T-helper 9 cell (primary cell): ENCODE data around the gene KRTAP12-3.
A peak's percentile ranks its signal among the peaks of the same experiment; 100 is the strongest.
"Not testable (repeated sequence)": the region's sequence is repeated elsewhere in the genome, so short reads cannot be mapped to it uniquely, and the experiment has no call there.

Experiments used
- DNase-seq: peaks from one replicate; pipeline ENCODE4 v3.0.0-alpha.2; 2020

KRTAP12-3 gene

DNA sequence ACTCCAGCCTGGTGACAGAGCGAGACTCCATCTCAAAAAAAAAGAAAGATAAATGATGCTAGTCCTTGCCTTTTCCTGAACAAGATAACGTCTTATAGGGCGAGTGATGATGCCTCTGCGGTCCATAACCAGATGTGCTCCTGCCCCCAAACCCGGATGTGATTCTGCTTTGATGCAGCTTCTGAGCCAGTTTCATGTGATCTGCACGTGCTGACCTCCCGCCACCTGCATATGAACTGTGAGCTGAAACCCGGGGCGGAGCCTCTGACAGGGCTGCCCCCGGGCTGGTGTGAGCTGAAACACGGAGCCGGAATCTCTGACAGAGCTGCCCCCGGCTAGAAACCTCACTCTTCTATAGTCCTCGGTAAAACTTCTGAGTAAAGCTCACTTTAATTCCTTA lies 4.6 kb upstream of the KRTAP12-3 start:
- DNase-seq: no peak

DNA sequence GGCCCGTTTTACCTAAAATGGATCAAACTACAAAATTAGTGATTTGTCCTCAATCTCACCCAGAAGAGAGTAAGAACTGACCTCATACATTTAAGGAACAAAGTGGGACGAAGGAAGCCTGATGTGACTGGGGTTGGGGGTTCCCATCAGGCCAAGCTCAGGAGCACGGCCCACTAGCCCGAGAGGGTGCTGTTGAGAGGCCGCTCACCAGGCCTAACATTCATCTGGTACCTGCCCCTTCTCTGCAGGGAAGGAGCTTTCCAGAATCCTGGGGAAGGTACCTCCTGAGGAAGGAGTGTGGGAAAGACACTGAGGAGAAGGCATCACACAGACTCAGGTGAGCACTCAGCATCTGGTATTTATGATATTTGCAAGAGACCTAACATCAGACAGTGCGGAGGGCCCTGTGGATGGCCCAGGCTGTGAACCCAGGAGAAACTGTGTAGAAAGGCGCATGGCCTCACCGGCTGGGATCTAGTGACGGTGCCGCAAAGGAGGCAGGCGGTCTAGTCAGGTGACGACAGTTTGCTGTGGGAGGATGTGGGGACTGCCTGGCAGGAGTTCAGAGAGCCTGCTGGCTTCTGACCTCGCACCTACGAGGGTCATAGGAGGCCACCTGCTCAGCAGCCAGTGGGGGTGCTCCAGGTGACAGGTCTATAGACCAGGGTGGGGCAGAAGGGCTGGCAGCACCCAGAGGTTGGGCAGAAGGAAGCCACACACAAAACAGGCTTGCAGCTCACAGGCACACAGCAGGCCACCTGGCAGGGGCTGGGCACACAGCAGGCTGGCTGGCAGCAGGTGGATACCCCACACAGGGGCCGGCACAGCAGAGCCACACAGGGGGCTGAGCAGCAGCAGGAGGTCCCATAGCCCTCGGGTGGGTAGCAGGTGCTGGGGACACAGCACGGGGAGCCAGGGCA lies 3.8 kb upstream of the KRTAP12-3 start:
- DNase-seq: peak; percentile 62

DNA sequence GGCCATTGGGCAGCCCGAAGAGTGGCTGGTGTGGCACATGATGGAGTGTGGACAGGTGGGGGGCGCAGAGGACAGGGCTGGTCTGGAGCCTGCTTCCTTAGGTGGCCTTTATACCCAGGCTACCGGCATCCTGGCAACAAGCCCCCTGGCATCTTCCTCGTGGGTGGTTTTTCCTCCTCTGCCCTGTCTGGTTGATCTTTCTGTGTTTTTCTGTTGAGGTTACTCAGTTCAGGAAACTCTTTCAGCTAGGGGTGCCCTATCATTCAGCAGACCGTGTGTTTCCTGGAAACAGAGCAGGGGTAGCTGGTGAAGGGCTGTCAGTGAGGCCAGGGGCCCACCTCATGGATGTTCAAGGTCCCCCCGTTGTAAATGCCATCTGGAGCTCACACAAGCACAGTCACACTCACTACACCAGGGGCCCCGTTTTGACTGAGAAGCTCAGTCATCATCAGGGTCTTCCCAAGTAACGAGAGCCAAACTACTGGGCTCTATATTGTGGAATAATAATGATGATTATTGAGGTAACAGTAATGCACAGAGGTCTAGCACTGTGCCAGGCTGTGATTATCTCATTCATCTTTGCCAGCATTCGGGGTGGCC lies 3.1 kb upstream of the KRTAP12-3 start, which contains the start of gene KRTAP12-4:
Gene KRTAP12-4 (minus strand): TSS at position 84 of the 600 bp plus-strand sequence. CDS start 45 bp downstream, at position 39.
- DNase-seq: no peak

DNA sequence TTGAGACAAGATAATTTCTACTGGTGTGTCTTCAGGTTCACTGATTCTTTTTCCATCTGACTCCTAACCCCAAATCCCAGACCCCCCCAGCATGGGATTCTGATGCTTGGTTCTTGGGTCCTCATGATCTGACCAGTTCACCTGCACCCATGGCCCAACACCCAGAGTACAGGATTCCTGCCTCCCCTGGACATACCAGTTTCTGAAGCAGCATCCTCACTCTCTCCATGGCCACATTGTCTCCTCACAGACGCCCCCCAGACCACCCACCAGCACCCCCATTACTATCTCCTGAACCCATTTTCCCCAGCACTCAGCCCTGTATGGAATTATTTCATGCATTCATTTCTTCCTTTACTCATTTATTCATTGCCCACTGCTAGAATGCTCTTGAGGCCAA lies 864 bp upstream of the KRTAP12-3 start:
- DNase-seq: no peak

DNA sequence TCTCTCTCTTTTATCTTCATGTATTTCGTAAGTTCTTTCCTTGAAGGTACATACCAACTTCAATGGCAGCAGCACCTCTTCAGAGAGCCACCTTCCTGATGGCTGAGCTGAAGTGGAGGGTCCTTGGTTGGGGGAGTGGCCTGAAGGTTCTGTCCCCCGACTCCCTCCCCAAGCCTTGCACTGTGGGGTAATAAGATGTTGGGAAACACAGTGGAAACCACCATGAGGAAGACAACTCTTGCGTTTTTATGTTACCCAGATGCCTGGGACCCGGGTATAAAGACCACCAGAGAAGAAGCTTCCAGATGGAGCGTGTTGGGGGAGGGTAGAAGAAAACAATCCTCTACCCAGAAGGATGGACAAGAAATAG lies 794 bp downstream of the KRTAP12-3 start:
- no peak for DNase-seq

DNA sequence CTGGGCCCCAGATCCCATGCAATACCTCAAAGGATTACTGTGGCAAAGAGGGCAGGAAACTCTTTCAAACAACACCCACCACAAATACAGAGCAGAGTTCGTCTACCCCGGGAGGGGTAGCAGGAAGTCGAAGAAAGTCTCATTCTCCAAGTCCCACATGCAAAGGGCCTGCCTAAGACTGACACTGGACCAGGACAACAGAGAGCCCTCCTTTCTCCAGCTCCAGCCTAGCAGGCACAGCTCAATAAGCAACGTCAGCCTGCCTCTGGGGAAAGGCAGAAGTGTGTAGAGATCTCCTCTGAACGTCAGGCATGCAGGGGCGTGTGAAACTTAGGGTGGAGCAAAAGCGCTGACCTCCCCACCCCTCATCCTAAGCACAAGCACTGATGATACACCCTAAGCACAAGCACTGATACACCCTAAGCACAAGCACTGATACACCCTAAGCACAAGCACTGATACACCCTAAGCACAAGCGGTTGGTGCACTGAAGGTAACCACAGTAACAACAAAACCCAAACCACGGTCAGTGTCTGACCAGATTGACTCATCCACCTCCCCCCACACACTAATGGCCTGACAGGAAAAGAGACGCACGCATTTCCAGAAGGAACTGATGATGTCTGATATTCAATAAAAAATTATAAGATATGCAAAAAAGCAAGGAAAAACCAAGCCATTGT lies 1.3 kb downstream of the KRTAP12-3 start:
- DNase-seq: no peak

DNA sequence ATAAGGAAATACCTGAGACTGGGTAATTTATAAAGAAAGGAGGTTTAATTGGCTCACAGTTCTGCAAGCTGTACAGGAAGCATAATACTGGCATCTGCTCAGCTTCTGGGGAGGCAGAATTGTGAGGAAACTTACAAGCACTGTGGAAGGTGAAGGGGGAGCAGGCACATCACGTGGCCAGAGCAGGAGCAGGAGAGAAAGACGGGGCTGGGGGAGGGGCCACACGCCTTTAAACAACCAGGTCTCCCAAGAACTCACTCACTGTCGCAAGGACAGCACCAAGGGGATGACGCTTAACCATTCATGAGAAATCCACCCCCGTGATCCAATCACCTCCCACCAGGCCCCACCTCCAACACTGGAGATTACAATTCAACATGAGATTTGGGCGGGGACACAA lies 3.8 kb downstream of the KRTAP12-3 start:
- DNase-seq: not testable (repeated sequence)

DNA sequence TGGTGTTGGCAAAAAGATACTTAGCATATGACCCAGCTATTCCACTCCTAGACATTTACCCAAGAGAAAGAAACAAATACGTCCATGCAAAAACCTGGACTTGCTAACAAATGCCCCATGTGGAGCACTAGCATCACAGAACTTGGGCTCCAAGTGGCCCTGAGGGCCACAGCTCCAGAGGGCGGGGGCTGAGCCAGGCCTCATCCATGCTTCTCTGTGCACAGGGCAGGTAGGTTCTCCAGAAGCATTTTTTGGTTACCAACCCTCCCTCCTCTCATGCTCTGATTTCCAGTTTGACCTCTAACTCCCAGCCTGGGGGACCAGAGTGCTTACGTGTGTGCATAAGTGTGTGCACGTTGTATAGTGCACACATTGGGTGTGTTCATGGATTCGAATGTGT lies 7.0 kb downstream of the KRTAP12-3 start:
- no peak for DNase-seq

DNA sequence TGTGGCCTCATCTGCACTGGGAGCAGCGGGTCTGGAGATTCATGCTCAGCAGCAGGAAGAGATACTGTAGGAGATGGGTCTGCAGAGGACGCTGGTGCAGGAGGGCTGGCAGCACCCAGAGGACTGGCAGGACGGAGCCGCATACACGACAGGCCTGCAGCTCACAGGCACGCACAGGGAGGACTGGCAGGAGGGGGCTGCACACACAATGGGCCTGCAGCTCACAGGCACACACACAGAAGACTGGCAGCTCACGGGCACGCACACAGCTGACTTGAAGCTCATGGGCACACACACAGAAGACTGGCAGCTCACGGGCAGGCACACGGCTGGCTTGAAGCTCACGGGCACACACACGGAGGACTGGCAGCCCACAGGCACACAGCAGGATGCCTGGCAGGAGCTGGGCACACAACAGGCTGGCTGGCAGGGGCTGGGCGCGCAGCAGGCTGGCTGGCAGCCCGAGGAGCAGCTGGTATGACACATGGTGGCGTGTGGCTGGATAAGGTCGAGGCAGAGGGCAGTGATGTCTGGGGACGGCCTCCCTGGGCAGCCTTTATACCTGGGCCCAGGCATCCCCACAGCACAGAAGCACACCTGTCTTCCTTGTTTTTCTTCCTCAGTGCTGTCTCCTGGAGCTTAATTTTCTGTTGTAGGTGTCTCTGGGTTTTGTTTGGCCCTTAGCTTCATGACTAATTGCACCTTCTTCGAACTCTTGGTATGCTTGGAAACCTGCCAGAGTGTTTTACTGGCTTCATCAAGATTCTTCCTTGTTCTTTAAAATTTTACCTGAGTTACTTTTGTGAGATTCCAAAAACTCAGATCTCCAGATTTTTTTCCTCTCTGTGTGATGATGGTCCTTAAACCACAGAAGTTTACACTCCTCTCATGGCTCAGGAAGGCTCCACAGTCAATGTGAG lies 8.9 kb downstream of the KRTAP12-3 start, which contains the start of gene KRTAP12-2:
Gene KRTAP12-2 (minus strand): TSS at position 527 of the 920 bp plus-strand sequence. CDS start 41 bp downstream, at position 486.
- no peak for DNase-seq

DNA sequence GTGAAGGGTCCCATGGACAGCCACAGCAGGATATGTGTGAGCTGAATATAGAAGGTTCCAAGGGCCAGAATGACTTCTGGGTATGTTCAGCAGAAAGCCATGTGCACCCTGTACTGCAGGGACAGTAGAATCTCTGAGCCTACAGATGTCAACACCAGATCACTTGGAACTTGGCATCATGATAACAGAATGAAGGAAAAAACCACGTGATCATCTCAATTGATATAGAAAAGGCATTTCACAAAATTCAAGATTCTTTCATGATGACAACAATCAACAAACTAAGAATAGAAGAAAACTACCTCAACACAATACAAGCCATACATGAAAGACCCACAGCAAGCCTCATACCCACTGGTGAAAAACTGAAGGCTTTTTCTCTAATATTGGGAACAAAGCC lies 9.9 kb downstream of the KRTAP12-3 start:
- DNase-seq: no peak

DNA sequence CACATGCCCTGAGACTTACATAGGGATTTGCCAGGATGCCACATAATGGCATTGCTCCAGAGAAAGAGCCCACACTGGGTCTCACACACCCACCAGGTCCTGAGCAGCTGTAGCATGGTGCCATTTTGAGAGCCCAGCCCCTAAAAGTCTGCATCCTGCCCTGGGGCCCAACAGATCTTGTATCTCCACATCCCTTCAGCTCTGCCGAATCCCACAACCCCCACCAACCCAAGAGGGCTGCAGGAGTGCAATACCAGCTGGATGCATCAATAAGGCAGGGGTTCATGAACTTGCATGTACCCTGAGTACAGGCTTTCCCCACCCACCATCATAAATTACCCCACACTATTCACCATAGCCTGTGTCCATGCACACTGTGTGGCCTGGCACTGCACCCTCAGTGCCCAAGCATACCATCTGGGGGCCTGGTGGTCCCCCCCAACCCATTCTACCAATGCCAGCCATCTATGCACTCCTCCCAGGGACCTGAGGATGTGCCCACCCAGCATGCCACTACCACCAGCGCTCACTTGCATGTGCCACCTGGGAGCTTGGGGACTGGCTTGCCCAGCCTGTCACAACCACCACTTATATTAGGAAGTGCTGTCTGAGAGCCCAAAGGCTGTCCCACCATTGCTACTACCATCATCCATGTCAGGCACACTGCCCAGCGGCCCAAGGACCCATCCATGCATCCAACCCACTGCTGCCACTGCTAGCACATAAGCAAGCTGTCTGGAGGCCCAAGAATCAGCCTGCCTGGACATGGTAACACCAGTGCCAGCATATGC lies 13.1 kb downstream of the KRTAP12-3 start:
- DNase-seq: no peak

DNA sequence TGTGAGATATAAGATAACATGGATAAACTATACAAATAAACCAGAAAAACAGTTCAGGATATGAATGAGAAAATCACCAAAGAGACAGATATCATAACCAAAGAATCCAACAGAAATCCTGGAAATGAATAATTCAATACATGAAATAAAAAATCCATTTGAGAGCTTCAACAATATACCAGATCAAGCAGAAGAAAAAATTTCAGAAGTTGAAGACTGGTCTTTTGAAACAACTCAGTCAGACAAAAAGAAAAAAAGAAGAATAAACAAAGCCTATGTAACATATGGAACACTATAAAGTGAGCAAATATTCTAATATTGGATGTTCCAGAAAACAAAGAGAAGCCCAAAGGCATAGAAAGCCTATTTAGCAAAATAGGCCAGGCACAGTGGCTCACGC lies 14.2 kb downstream of the KRTAP12-3 start:
- DNase-seq: no peak

DNA sequence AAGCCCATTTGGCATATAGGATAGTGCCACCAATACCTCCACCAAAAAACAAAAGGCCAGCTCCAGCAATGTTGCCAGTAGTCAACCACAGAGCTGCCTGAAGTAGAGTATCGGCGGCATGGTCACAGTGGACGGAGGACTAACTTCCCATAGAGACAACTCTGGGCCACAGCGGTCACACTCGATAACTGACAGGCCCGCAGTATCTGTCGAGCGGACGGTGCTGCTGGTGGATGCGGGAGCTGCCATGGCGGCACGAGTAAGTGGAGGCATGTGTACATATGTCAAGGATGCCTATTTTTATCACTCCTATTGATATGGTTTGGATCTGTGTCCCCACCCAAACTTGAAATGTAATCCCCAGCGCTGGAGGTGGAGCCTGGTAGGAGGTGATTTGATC lies 20.1 kb downstream of the KRTAP12-3 start:
- no peak for DNase-seq

DNA sequence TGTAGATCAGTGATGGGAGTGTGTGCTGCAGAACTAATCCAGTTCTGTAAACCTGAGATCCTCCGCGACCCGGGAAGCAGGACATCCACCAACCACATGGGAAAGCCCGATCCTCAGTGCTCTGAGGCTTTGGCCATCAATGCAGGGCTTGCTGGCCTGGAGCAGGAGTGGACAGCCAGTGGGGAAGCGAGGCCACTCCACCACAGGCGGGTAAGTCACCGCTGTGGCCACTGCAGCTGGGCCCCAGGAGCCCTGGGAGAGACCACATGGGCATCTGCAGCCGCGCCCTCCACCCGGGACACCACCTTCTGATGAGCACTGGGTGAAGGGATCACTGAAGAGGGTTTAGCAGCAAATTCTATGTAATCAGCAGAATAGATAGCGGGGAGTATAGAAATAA lies 23.4 kb downstream of the KRTAP12-3 start:
- DNase-seq: no peak

DNA sequence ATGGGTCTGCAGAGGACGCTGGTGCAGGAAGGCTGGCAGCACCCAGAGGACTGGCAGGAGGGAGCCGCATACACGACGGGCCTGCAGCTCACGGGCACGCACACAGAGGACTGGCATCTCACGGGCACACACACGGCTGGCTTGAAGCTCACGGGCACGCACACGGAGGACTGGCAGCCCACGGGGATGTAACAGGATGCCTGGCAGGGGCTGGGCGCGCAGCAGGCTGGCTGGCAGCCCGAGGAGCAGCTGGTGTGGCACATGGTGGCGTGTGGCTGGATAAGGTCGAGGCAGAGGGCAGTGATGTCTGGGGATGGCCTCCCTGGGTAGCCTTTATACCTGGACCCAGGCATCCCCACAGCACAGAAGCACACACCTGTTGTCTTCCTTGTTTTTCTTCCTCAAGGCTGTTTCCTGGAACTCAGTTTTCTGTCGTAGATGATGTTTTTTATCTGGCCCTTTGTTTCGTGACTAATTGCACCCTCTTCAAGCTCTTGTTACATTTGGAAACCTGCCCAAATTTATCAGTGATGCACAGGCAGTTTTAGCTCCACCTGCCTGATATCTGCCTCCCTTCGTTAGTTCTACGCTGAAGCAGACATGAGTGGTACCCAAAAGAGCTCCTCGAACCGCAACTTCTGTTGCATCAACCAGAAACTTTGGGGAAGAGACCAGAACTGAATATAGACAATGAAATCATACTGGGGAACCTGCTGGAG lies 24.3 kb downstream of the KRTAP12-3 start, which contains the start of gene KRTAP12-1:
Gene KRTAP12-1 (minus strand): TSS at position 303 of the 719 bp plus-strand sequence. CDS start 40 bp downstream, at position 263.
- DNase-seq: no peak

DNA sequence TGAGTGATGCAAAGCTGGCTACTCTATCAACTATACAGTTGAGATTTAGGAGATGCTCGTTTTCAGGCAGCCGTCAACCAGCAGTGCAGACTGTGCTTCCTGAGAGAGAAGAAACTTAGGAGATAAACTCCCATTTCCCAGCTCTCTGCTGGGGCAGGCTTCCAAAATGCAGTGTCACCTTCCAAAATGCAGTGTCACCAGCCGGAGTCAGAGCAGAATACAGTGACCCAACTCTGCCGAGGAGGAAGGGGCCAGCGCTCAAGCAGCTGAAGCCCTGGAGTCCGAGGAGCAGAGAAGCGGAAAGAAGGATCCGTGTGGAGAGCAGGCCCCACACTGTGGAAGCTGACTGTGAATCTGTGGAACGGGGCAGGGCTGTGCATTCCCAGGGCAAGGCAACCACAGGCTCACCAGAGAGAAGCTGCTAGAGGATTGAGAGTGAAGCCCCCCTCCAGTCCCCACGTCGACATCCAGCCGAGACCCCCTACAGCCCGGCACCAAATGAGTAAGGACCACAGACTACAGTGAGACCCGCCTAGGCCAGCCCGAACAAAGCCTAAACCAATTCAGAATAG lies 24.9 kb downstream of the KRTAP12-3 start:
- DNase-seq: no peak

DNA sequence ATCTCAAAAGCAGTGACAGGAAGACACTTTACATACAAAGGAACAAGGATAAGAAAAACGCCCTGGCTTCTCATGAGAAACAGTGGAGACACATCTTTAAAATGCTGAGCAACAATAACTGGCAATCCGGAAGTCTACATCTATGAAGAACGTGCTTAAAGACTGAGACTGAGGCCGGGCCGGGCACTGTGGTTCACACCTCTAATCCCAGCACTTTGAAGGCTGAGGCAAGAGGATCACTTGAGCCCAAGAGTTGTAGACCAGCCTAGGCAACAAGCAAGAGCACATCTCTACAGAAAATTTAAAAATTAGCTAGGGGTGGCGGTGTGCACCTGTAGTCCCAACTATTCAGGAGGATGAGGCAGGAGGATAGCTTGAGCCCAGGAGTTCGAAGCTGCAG lies 26.3 kb downstream of the KRTAP12-3 start:
- no peak for DNase-seq

DNA sequence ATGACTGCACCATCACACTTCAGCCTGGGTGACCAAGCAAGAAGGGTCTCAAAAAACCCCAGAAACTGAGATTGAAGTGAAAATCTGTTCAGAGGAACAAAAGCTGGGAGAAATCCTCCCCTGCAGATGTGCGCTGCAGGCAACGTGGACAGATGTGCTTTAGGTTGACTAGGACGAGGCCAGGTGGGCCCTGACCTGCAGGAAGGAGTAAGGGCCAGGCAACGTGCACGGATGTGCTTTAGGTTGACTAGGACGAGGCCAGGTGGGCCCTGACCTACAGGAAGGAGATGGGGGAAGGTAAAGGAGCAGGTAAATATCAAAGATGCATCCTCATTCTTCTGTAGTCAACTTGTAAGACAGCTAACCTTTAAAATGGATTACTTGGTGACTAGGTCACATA lies 26.8 kb downstream of the KRTAP12-3 start:
- no peak for DNase-seq

DNA sequence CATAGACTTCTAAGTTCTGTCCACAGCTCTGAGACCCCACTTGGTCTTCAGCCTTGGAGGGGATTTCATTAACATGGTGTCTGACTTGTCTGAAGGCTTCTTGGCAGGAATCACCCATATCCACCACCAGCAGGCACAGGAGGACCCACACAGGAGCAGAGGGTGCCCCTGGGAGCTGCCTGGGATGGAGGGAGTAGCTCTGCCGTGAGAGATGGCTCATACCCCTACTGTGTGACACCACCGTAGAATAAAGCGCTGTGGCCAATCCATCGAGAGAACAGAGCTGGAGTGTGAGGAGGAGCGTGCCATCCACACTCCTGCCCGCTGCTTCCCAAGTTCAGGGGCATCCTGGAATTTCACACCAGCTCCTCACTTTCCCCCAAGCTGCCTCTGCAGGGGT lies 27.3 kb downstream of the KRTAP12-3 start:
- DNase-seq: not testable (repeated sequence)
